ENCODE measurements around the gene BBC3.

Gene BBC3

GRCh38 chr19:47195434-47195833, 35.6 kb downstream of the BBC3 start:
- no peak for DNase-seq (ENCODE audit: low read depth, low spot score)

GRCh38 chr19:47190167-47190727, 40.8 kb downstream of the BBC3 start:
- DNase-seq (ENCODE audit: low read depth, low spot score), result peak; percentile 57

- no peak for DNase-seq (ENCODE audit: low read depth, low spot score)
These were observed 42.4 kb downstream of the BBC3 start for GRCh38 chr19:47188507-47189033.

GRCh38 chr19:47187797-47188196, 43.2 kb downstream of the BBC3 start:
- DNase-seq (ENCODE audit: low read depth, low spot score), result no peak

GRCh38 chr19:47187335-47187655, 43.7 kb downstream of the BBC3 start:
- no peak for DNase-seq (ENCODE audit: low read depth, low spot score)

- no peak for DNase-seq (ENCODE audit: low read depth, low spot score)
These were observed 44.3 kb downstream of the BBC3 start for GRCh38 chr19:47186446-47187334.

GRCh38 chr19:47183601-47184000, 47.4 kb downstream of the BBC3 start:
- no peak for DNase-seq (ENCODE audit: low read depth, low spot score)

GRCh38 chr19:47179653-47180310, 51.2 kb downstream of the BBC3 start:
- no peak for DNase-seq (ENCODE audit: low read depth, low spot score)

GRCh38 chr19:47176627-47177090, 54.3 kb downstream of the BBC3 start:
- peak; percentile 78 for DNase-seq (ENCODE audit: low read depth, low spot score)

- no peak for DNase-seq (ENCODE audit: low read depth, low spot score)
These were observed 54.9 kb downstream of the BBC3 start for GRCh38 chr19:47176071-47176626.

GRCh38 chr19:47172666-47173455, 58.1 kb downstream of the BBC3 start:
- no peak for DNase-seq (ENCODE audit: low read depth, low spot score)

All from smooth muscle cell of the brain vasculature (primary cell).